Thoracic aorta (tissue), 2 donors: ENCODE measurements around the gene RASSF4. TPM values are rescaled to one million over a fixed set of nuclear protein-coding genes. Genes with fewer than 3 reads are reported as not detected.

Experiments used
- ATAC-seq: fragments of 150-250 bp; one replicate; pipeline ENCODE4 v1.8.0; 2017; ENCODE audit warnings: low read depth; ENCODE audit not compliant: insufficient number of reproducible peaks, low FRiP score
- DNase-seq: peaks from one replicate; pipeline ENCODE4 v3.0.0-alpha.2; 2020; ENCODE audit warnings: low spot score
- H3K27ac ChIP-seq, 2 donors: fragments of 200-600 bp; sonication (generic); 1 replicate in 1 of 2; 2 replicates in 1 of 2; pipeline ENCODE4 v1.5.1; 2016; ENCODE audit warnings: mild to moderate bottlenecking in 2 of 2, moderate library complexity in 2 of 2
- H3K27me3 ChIP-seq: fragments of 200-600 bp; sonication (generic); replicated peaks from 2 replicates; pipeline ENCODE4 v1.6.0; 2016; ENCODE audit warnings: mild to moderate bottlenecking; ENCODE audit not compliant: insufficient read depth
- H3K36me3 ChIP-seq: fragments of 200-600 bp; sonication (generic); one replicate; pipeline ENCODE4 v1.5.1; 2016
- H3K4me1 ChIP-seq, 2 donors: fragments of 200-600 bp; sonication (generic); 1 replicate in 1 of 2; 2 replicates in 1 of 2; pipeline versions ENCODE4 v1.5.1 to v1.6.0; 2016; ENCODE audit warnings: low read depth in 2 of 2, mild to moderate bottlenecking in 1 of 2; ENCODE audit not compliant: control insufficient read depth in 1 of 2
- H3K4me3 ChIP-seq: fragments of 200-600 bp; sonication (generic); 2 replicates; pipeline ENCODE4 v1.5.1; 2016; ENCODE audit warnings: mild to moderate bottlenecking
- H3K9me3 ChIP-seq: fragments of 200-600 bp; sonication (generic); 2 replicates; pipeline ENCODE4 v1.5.1; 2016
- total RNA-seq, 2 donors: library from RNA; depleted of rRNA; stranded (reverse); fragments of >200 nt; gene quantifications; one replicate each; pipeline versions ENCODE4 v1.1.0 to v1.2.3, GENCODE V29; 2016
- TF ChIP-seq, protein P1 (sequence below): fragments of 200-600 bp; sonication (generic); IDR thresholded peaks from one replicate; pipeline ENCODE4 v1.5.1; 2019; ENCODE audit warnings: antibody characterized with exemption

Gene RASSF4
- total RNA-seq, 2 donors from 2014 or later: 48.5 to 68.5 TPM

DNA sequence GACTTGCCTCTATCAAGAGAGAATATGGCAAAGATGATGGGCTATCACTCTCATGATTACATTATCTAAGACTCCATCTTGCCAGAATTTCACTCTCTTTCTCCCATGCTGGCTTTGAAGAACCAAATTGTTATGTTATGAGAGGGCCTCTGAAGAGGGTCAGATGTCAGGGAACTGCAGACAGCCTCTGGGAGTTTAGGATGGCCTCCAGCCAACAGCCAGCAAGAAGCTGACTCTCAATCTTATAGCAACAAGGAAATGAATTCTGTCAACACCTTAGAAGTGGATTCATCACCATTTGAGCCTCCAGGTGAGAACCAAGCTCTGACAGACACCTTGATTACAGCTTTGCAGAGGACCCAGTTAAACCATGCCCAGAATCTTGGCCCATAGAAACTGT, 74.7 kb downstream of the RASSF4 start:
- ATAC-seq: no peak
- TF ChIP-seq, protein P1, sequence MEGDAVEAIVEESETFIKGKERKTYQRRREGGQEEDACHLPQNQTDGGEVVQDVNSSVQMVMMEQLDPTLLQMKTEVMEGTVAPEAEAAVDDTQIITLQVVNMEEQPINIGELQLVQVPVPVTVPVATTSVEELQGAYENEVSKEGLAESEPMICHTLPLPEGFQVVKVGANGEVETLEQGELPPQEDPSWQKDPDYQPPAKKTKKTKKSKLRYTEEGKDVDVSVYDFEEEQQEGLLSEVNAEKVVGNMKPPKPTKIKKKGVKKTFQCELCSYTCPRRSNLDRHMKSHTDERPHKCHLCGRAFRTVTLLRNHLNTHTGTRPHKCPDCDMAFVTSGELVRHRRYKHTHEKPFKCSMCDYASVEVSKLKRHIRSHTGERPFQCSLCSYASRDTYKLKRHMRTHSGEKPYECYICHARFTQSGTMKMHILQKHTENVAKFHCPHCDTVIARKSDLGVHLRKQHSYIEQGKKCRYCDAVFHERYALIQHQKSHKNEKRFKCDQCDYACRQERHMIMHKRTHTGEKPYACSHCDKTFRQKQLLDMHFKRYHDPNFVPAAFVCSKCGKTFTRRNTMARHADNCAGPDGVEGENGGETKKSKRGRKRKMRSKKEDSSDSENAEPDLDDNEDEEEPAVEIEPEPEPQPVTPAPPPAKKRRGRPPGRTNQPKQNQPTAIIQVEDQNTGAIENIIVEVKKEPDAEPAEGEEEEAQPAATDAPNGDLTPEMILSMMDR: no peak

DNA sequence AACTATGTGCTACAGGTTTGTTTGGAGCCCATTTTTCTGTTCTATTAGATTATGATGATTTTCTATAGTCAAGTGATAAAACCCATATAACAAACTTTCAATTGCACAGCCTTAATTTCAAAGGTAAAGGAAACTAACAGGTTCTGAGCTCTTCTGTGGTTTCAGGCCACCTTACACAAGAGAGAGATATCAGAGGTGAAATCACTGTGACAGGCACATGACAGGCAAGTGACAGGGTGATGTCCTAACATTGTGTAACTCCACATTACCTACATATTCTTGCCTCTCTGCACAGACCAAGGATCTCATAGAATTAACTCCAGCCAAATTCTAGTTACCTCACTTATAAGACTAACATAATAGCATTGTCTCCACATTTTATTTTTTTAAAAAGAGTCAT, 76.1 kb downstream of the RASSF4 start:
- ATAC-seq: no peak
- Histone ChIP-seq H3K36me3 (no peaks in the 10 kb centered on the region), H3K27ac (no peak overlapping the region), H3K9me3 (peaks cover 6% of the 10 kb centered on the region), H3K27me3 (no peaks in the 10 kb centered on the region), H3K4me1 (peaks cover 0 to 1% of the 10 kb centered on the region in 2 donors), H3K4me3 (no peak overlapping the region)
- TF ChIP-seq, protein P1: no peak
- no peak for DNase-seq

More for the DNA sequence above, 74.7 kb downstream of the RASSF4 start:
- Histone ChIP-seq H3K27me3 (no peaks in the 10 kb centered on the region), H3K36me3 (no peaks in the 10 kb centered on the region), H3K4me3 (no peak overlapping the region), H3K27ac (no peak overlapping the region), H3K4me1 (no peaks in the 10 kb centered on the region), H3K9me3 (peaks cover 6% of the 10 kb centered on the region)
- no peak for DNase-seq

DNA sequence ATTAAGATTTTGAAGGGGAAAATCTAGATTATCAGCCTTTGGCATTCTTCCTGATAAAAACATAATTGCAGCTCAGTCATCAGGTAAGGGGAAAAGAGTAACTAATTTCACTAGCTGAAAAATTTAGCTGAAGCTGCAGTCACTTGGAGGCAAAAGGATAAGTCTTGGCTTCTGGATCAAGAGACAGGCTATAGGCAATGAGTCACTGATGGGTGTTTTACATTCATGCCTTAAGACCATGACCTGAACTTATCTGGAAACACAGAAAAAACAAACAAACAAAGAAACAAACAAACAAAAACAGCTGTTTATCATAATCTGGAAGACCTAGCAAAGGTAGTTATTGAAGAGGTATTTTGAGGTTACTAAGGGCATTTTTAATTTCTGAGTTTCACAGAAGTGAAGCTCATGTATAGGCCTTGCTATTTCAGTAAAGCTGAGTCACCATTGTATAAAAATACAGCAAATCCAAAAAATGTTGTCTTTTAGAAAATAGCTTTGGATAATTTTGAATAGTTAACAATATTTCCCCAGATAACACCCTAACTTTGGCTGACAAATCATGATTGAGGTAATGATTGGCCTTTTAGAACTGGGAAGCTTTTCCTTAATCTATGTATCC, 81.4 kb downstream of the RASSF4 start:
- Histone ChIP-seq H3K27me3 (no peaks in the 10 kb centered on the region), H3K4me1 (peaks cover 0 to 13% of the 10 kb centered on the region in 2 donors), H3K27ac (no peak overlapping the region), H3K4me3 (no peak overlapping the region), H3K9me3 (no peaks in the 10 kb centered on the region), H3K36me3 (no peaks in the 10 kb centered on the region)
- no peak for DNase-seq
- no peak for ATAC-seq
- TF ChIP-seq, protein P1: no peak

DNA sequence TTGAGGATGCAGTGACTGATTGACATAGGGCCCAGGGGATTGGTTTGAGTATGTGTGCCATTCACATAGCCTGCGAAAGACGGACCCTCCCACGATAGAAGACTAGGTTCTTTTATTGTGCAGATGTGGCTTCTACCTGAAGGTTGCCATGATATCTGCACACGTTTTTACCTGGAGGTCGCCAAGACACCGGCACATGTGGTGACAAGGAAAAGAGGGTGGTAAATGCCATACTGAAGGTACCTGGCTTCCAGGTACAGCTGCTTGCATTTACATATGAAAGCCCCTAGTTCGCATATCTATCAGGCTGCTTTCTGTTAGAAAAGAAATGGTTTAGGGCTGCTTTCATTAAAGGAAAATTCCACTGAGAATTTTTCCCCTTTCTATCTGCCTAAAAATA, 84.7 kb downstream of the RASSF4 start:
- Histone ChIP-seq H3K27me3 (no peaks in the 10 kb centered on the region), H3K36me3 (no peaks in the 10 kb centered on the region), H3K27ac (no peak overlapping the region), H3K4me3 (no peak overlapping the region), H3K9me3 (no peaks in the 10 kb centered on the region), H3K4me1 (peaks cover 0 to 13% of the 10 kb centered on the region in 2 donors)
- no peak for DNase-seq
- TF ChIP-seq, protein P1: no peak
- ATAC-seq: no peak

Other genes starting within 250 kb of the RASSF4 start
- not detected for gene TMEM72, start 48.5 kb upstream of the RASSF4 start, total RNA-seq
- gene DEPP1, start 19.0 kb downstream of the RASSF4 start, total RNA-seq: 100 to 1,000 TPM; 473 to 661 TPM
- 10 to 100 TPM; 16.6 to 20.7 TPM for gene ZNF22, start 41.1 kb downstream of the RASSF4 start, total RNA-seq